HUES6 (cell line): ENCODE measurements around the gene PPP2R2C.

Experiments
- H3K27ac ChIP-seq: 2 replicates; pipeline ENCODE4 v1.7.0; 2013; ENCODE audit warnings: low read depth, mild to moderate bottlenecking, low read length, inconsistent platforms
- H3K27me3 ChIP-seq: 2 replicates; pipeline ENCODE4 v1.6.1; 2013; ENCODE audit warnings: low read length; ENCODE audit not compliant: control insufficient read depth, insufficient read depth
- H3K36me3 ChIP-seq: 2 replicates; pipeline ENCODE4 v1.6.1; 2013; ENCODE audit warnings: low read length; ENCODE audit not compliant: control insufficient read depth, insufficient read depth
- H3K4me1 ChIP-seq: 2 replicates; pipeline ENCODE4 v1.6.1; 2013; ENCODE audit warnings: low read length; ENCODE audit not compliant: control insufficient read depth, insufficient read depth
- H3K4me3 ChIP-seq: 2 replicates; pipeline ENCODE4 v1.5.1; 2013; ENCODE audit warnings: low read depth, low read length
- H3K9ac ChIP-seq: one replicate; pipeline ENCODE4 v1.6.1; 2013; ENCODE audit warnings: mild to moderate bottlenecking, low read length
- H3K9me3 ChIP-seq: 2 replicates; pipeline ENCODE4 v1.6.1; 2013; ENCODE audit warnings: low read depth, low read length; ENCODE audit not compliant: control insufficient read depth, insufficient read depth

The PPP2R2C gene

GRCh38 chr4:6331468-6331867 lies 140.9 kb downstream of the PPP2R2C start:
- no peaks in the 10 kb centered on the region for H3K4me1 ChIP-seq

GRCh38 chr4:6331018-6331417 lies 141.4 kb downstream of the PPP2R2C start:
- Histone ChIP-seq H3K27ac (no peak overlapping the region), H3K27me3 (no peaks in the 10 kb centered on the region; the same call in 1 of the 2 replicates), H3K36me3 (no peaks in the 10 kb centered on the region), H3K4me1 (no peaks in the 10 kb centered on the region), H3K9ac (no peak overlapping the region), H3K9me3 (peaks cover 15% of the 10 kb centered on the region), H3K4me3 (no peak overlapping the region)

More at GRCh38 chr4:6331468-6331867, 140.9 kb downstream of the PPP2R2C start:
- H3K27me3 ChIP-seq, result no peaks in the 10 kb centered on the region; the same call in 1 of the 2 replicates
- no peak overlapping the region for H3K4me3 ChIP-seq
- peaks cover 15% of the 10 kb centered on the region for H3K9me3 ChIP-seq
- no peak overlapping the region for H3K27ac ChIP-seq
- H3K9ac ChIP-seq, result no peak overlapping the region
- no peaks in the 10 kb centered on the region for H3K36me3 ChIP-seq

- H3K4me3 ChIP-seq, result no peak overlapping the region
- H3K9ac ChIP-seq, result no peak overlapping the region
- no peaks in the 10 kb centered on the region; the same call in 1 of the 2 replicates for H3K27me3 ChIP-seq
- H3K9me3 ChIP-seq, result peaks cover 15% of the 10 kb centered on the region
- no peaks in the 10 kb centered on the region for H3K36me3 ChIP-seq
- no peak overlapping the region for H3K27ac ChIP-seq
- peaks cover 4% of the 10 kb centered on the region for H3K4me1 ChIP-seq
Measured at GRCh38 chr4:6330384-6330767, 142.0 kb downstream of the PPP2R2C start.

GRCh38 chr4:6329478-6330383 lies 142.7 kb downstream of the PPP2R2C start:
- H3K9me3 ChIP-seq, result peaks cover 13% of the 10 kb centered on the region
- no peak overlapping the region for H3K27ac ChIP-seq
- H3K36me3 ChIP-seq, result no peaks in the 10 kb centered on the region
- no peaks in the 10 kb centered on the region; the same call in 1 of the 2 replicates for H3K27me3 ChIP-seq
- H3K9ac ChIP-seq, result no peak overlapping the region
- H3K4me1 ChIP-seq, result peaks cover 10% of the 10 kb centered on the region
- no peak overlapping the region for H3K4me3 ChIP-seq

- Histone ChIP-seq H3K27me3 (no peaks in the 10 kb centered on the region; the same call in 1 of the 2 replicates), H3K36me3 (no peaks in the 10 kb centered on the region), H3K4me3 (no peak overlapping the region), H3K4me1 (peaks cover 14% of the 10 kb centered on the region), H3K9ac (no peak overlapping the region), H3K9me3 (0 out of 2 replicates have a peak, but pooled peaks cover 5% of the 10 kb centered on the region), H3K27ac (no peak overlapping the region)
Measured at GRCh38 chr4:6328526-6328925, 143.9 kb downstream of the PPP2R2C start.

GRCh38 chr4:6327220-6327917 lies 145.0 kb downstream of the PPP2R2C start:
- no peak overlapping the region for H3K27ac ChIP-seq
- 0 out of 2 replicates have a peak, but pooled peaks cover 5% of the 10 kb centered on the region for H3K9me3 ChIP-seq
- H3K9ac ChIP-seq, result no peak overlapping the region
- H3K27me3 ChIP-seq, result no peaks in the 10 kb centered on the region; the same call in 1 of the 2 replicates
- no peaks in the 10 kb centered on the region for H3K36me3 ChIP-seq
- H3K4me3 ChIP-seq, result no peak overlapping the region
- peaks cover 14% of the 10 kb centered on the region for H3K4me1 ChIP-seq

- no peak overlapping the region for H3K27ac ChIP-seq
- H3K4me1 ChIP-seq, result peaks cover 14% of the 10 kb centered on the region
- no peaks in the 10 kb centered on the region; the same call in 1 of the 2 replicates for H3K27me3 ChIP-seq
- no peak overlapping the region for H3K4me3 ChIP-seq
- no peak overlapping the region for H3K9ac ChIP-seq
- H3K36me3 ChIP-seq, result no peaks in the 10 kb centered on the region
- H3K9me3 ChIP-seq, result 0 out of 2 replicates have a peak, but pooled peaks cover 3% of the 10 kb centered on the region
Measured at GRCh38 chr4:6326312-6327060, 145.9 kb downstream of the PPP2R2C start.

- H3K9ac ChIP-seq, result no peak overlapping the region
Measured at GRCh38 chr4:6325788-6326290, 146.6 kb downstream of the PPP2R2C start.

GRCh38 chr4:6324999-6325787 lies 147.2 kb downstream of the PPP2R2C start:
- Histone ChIP-seq H3K4me1 (peaks cover 14% of the 10 kb centered on the region), H3K4me3 (no peak overlapping the region), H3K36me3 (no peaks in the 10 kb centered on the region), H3K9ac (peak overlapping the region; percentile 5), H3K9me3 (peaks cover under 1% of the 10 kb centered on the region; the same call in 1 of the 2 replicates), H3K27ac (no peak overlapping the region), H3K27me3 (no peaks in the 10 kb centered on the region; the same call in 1 of the 2 replicates)

More at GRCh38 chr4:6325788-6326290, 146.6 kb downstream of the PPP2R2C start:
- Histone ChIP-seq H3K9me3 (no peaks in the 10 kb centered on the region), H3K36me3 (no peaks in the 10 kb centered on the region), H3K27ac (no peak overlapping the region), H3K4me1 (peaks cover 14% of the 10 kb centered on the region), H3K4me3 (no peak overlapping the region), H3K27me3 (no peaks in the 10 kb centered on the region; the same call in 1 of the 2 replicates)
